HepG2 (cell line): ENCODE measurements around the gene GLIS1. TPM values are rescaled to one million over a fixed set of nuclear protein-coding genes. Genes with fewer than 3 reads are reported as not detected.

Experiments
- ATAC-seq: fragments of 200-7000 bp; cut with Tn5 transposase; 3 replicates; pipeline ENCODE4 v1.9.1; 2020; ENCODE audit warnings: mild to moderate bottlenecking, moderate library complexity
- BruUV-seq: library from RNA; stranded (reverse); fragments of 400-500 nt; replicated peaks from 2 replicates; lab custom pipeline; 2021; lab: Mats Ljungman, UMichigan
- CTCF ChIA-PET: fragments of 300-600 bp; formaldehyde crosslinking; extraction: SDS; loops from one replicate; lab custom pipeline; 2021; ENCODE audit warnings: low total read pairs, inconsistent platforms, low intra/inter-chr PET ratio; lab: Yijun Ruan, JAX
- POLR2A ChIA-PET: fragments of 350-600 bp; sonication (Branson Sonifier 250); formaldehyde crosslinking; loops from one replicate; lab custom pipeline; 2020; ENCODE audit warnings: antibody characterized with exemption, inconsistent platforms; lab: Yijun Ruan, JAX
- DNase-seq: peaks from one replicate; pipeline ENCODE4 v3.0.0-alpha.2; 2015; ENCODE audit warnings: low spot score
- FAIRE-seq: peaks from 3 replicates; lab custom pipeline; 2011; peaks lifted over from hg19 to GRCh38; lab: Jason Lieb, UNC
- H2AFZ ChIP-seq: one replicate; pipeline ENCODE4 v1.6.1; 2011; ENCODE audit warnings: low read length, inconsistent platforms
- H3K27ac ChIP-seq: fragments of 300-600 bp; 3 replicates; pipeline ENCODE4 v1.8.0; 2011; ENCODE audit warnings: mixed run types, mild to moderate bottlenecking, mixed read lengths, low read length, inconsistent platforms; ENCODE audit not compliant: insufficient read depth; ENCODE audit errors: extremely low read length
- H3K27me3 ChIP-seq, 2 experiments: fragments of 200-600 bp in 1 of 2; 2 replicates in 1 of 2; 3 replicates in 1 of 2; pipeline versions ENCODE4 v1.6.0 to v1.8.0; 2011; ENCODE audit warnings: low read length in 2 of 2, mild to moderate bottlenecking in 2 of 2, moderate library complexity in 2 of 2, inconsistent platforms in 1 of 2; ENCODE audit not compliant: insufficient read depth in 2 of 2, control insufficient read depth in 1 of 2
- H3K36me3 ChIP-seq, 2 experiments: fragments of 200-600 bp in 1 of 2; replicated peaks in 1 of 2; 2 replicates in 1 of 2; 3 replicates in 1 of 2; pipeline versions ENCODE4 v1.5.1 to v1.8.0; 2011; ENCODE audit warnings: low read length in 2 of 2, inconsistent platforms in 1 of 2; ENCODE audit not compliant: insufficient read depth in 2 of 2, control insufficient read depth in 1 of 2
- H3K4me1 ChIP-seq: 2 replicates; pipeline ENCODE4 v1.5.1; 2012; ENCODE audit warnings: low read length, inconsistent platforms; ENCODE audit not compliant: insufficient read depth
- H3K4me2 ChIP-seq: 2 replicates; pipeline ENCODE4 v1.6.0; 2011; ENCODE audit warnings: low read depth, low read length, inconsistent platforms
- H3K4me3 ChIP-seq, 3 experiments: fragments of 200-600 bp in 1 of 3; sonication (generic), shearing (Covaris generic) in 1 of 3; replicated peaks in 1 of 3; 2 replicates each; pipeline ENCODE4 v1.5.1; 2011 to 2016; ENCODE audit warnings: low read length in 3 of 3, inconsistent platforms in 2 of 3, low read depth in 2 of 3, mild to moderate bottlenecking in 2 of 3, control low read depth in 1 of 3, mixed read lengths in 1 of 3; ENCODE audit not compliant: insufficient read depth in 1 of 3
- H3K79me2 ChIP-seq: one replicate; pipeline ENCODE4 v1.6.1; 2011; ENCODE audit warnings: low read length, inconsistent platforms; ENCODE audit not compliant: insufficient read depth
- H3K9ac ChIP-seq: 2 replicates; pipeline ENCODE4 v1.6.0; 2011; ENCODE audit warnings: mild to moderate bottlenecking, low read depth, low read length, inconsistent platforms; ENCODE audit not compliant: insufficient read depth
- H3K9me3 ChIP-seq: 2 replicates; pipeline ENCODE4 v1.5.1; 2012; ENCODE audit warnings: mild to moderate bottlenecking, low read length
- H4K20me1 ChIP-seq: 2 replicates; pipeline ENCODE4 v1.6.0; 2011; ENCODE audit warnings: inconsistent platforms, mild to moderate bottlenecking, low read length, moderate library complexity; ENCODE audit not compliant: insufficient read depth
- BRCA1 ChIP-seq: sonication (generic); formaldehyde crosslinking; IDR thresholded peaks from 2 replicates; pipeline ENCODE4 v1.4.0; 2020; ENCODE audit warnings: missing genetic modification reagents
- DNMT1 ChIP-seq: sonication (generic); formaldehyde crosslinking; IDR thresholded peaks from 2 replicates; pipeline ENCODE4 v1.5.1; 2020; ENCODE audit warnings: mild to moderate bottlenecking, missing genetic modification reagents
- FIP1L1 ChIP-seq: fragments of 200-400 bp; formaldehyde crosslinking; IDR thresholded peaks from 2 replicates; pipeline ENCODE4 v1.6.1; 2018; ENCODE audit warnings: low read depth, mild to moderate bottlenecking, low read length, moderate library complexity, borderline replicate concordance; ENCODE audit not compliant: insufficient read depth
- FOXA3 ChIP-seq: IDR thresholded peaks from 2 replicates; pipeline ENCODE4 v1.6.1; 2016; ENCODE audit warnings: missing genetic modification reagents, missing compliant biosample characterization
- GPN1 ChIP-seq: sonication (generic); formaldehyde crosslinking; IDR thresholded peaks from 2 replicates; pipeline ENCODE4 v1.5.1; 2020; ENCODE audit warnings: missing genetic modification reagents, borderline replicate concordance
- GZF1 ChIP-seq: sonication (generic); formaldehyde crosslinking; IDR thresholded peaks from 2 replicates; pipeline ENCODE4 v1.5.1; 2020; ENCODE audit warnings: mild to moderate bottlenecking, missing genetic modification reagents
- HOXA9 ChIP-seq: sonication (generic); formaldehyde crosslinking; IDR thresholded peaks from 2 replicates; pipeline ENCODE4 v1.8.1; 2022; ENCODE audit warnings: missing genetic modification reagents, mild to moderate bottlenecking, moderate library complexity, borderline replicate concordance
- LCORL ChIP-seq, 2 experiments: fragments of 450-650 bp in 1 of 2; sonication (generic) in 1 of 2; formaldehyde crosslinking in 1 of 2; IDR thresholded peaks; 2 replicates each; pipeline versions ENCODE4 v1.5.0 to v1.6.1; 2017 to 2020; ENCODE audit warnings: antibody characterized with exemption in 1 of 2, missing genetic modification reagents in 1 of 2
- STAT5B ChIP-seq: sonication (generic); formaldehyde crosslinking; IDR thresholded peaks from 2 replicates; pipeline ENCODE4 v1.4.0; 2020; ENCODE audit warnings: missing genetic modification reagents
- TARDBP ChIP-seq: sonication (generic); formaldehyde crosslinking; IDR thresholded peaks from 2 replicates; pipeline ENCODE4 v1.8.0; 2022; ENCODE audit warnings: mild to moderate bottlenecking, missing genetic modification reagents
- ZIK1 ChIP-seq: sonication (generic); formaldehyde crosslinking; IDR thresholded peaks from 2 replicates; pipeline ENCODE4 v1.5.0; 2020; ENCODE audit warnings: mild to moderate bottlenecking, low read depth, missing genetic modification reagents, borderline replicate concordance
- ZNF775 ChIP-seq: sonication (generic); formaldehyde crosslinking; IDR thresholded peaks from 2 replicates; pipeline ENCODE4 v1.4.0; 2020; ENCODE audit warnings: missing genetic modification reagents, mild to moderate bottlenecking, moderate library complexity, borderline replicate concordance
- ZNF780A ChIP-seq: sonication (generic); formaldehyde crosslinking; IDR thresholded peaks from 2 replicates; pipeline ENCODE4 v1.8.0; 2022; ENCODE audit warnings: mild to moderate bottlenecking, missing genetic modification reagents, moderate library complexity
- ZNF879 ChIP-seq: sonication (generic); formaldehyde crosslinking; IDR thresholded peaks from 2 replicates; pipeline ENCODE4 v1.8.1; 2023; ENCODE audit warnings: missing genetic modification reagents
- ZSCAN29 ChIP-seq: sonication (generic); formaldehyde crosslinking; conservative IDR thresholded peaks from 2 replicates; pipeline ENCODE4 v1.4.0; 2020; ENCODE audit warnings: mild to moderate bottlenecking, missing genetic modification reagents
- WGBS: methylation state at CpG from one replicate; pipeline ENCODE4 v1.1.6; 2017; ENCODE audit warnings: low lambda C conversion rate; 5-methylcytosine and 5-hydroxymethylcytosine counted together
- in situ Hi-C: cut with HindIII; loops from 2 replicates; pipeline ENCODE4 v1.10.0; 2017; ENCODE audit warnings: low pct_unique_long_range_greater_than_20kb; ENCODE audit not compliant: extremely low pct_ligation_motif_present
- intact Hi-C: fragments of 100-400 bp; cut with micrococcal nuclease; formaldehyde crosslinking; loops from one replicate; pipeline ENCODE4 v1.10.0; 2022; ENCODE audit not compliant: unreplicated experiment
- polyA plus RNA-seq, 8 experiments: library from polyadenylated mRNA; depleted of rRNA in 3 of 8; stranded (reverse) in 7 of 8; unstranded in 1 of 8; fragments of >200 nt; fragmentation: Illumina TruSeq in 4 of 8; extraction: Trizol in 4 of 8; gene quantifications; 2 replicates each; pipeline versions ENCODE4 v1.2.1 to v1.2.3, GENCODE V29; 2011 to 2016; ENCODE audit warnings: low read depth in 4 of 8, missing spikeins in 1 of 8, mixed read lengths in 1 of 8; ENCODE audit not compliant: insufficient read depth in 1 of 8
- total RNA-seq, 5 experiments: library from RNA; depleted of rRNA; stranded (reverse); fragments of >200 nt; fragmentation: Illumina TruSeq; extraction: Trizol; gene quantifications; 2 replicates each; pipeline ENCODE4 v1.2.3, GENCODE V29; 2016; ENCODE audit warnings: low read depth in 1 of 5
- TF ChIP-seq, protein P1 (sequence below): sonication (generic); formaldehyde crosslinking; IDR thresholded peaks from 2 replicates; pipeline ENCODE4 v1.5.0; 2020; ENCODE audit warnings: missing genetic modification reagents
- TF ChIP-seq, protein P2 (sequence below): sonication (generic); formaldehyde crosslinking; IDR thresholded peaks from 2 replicates; pipeline ENCODE4 v1.4.0; 2020; ENCODE audit warnings: missing genetic modification reagents, borderline replicate concordance
- TF ChIP-seq, protein P3 (sequence below): sonication (generic); formaldehyde crosslinking; IDR thresholded peaks from 2 replicates; pipeline ENCODE4 v1.4.0; 2020; ENCODE audit warnings: missing genetic modification reagents

GLIS1 gene
- total and polyA plus RNA-seq, 2 of the 13 experiments (the other 11 are each of a cell fraction or from before 2014, with no cell fraction given) = 0.03 TPM; not detected in 1

DNA sequence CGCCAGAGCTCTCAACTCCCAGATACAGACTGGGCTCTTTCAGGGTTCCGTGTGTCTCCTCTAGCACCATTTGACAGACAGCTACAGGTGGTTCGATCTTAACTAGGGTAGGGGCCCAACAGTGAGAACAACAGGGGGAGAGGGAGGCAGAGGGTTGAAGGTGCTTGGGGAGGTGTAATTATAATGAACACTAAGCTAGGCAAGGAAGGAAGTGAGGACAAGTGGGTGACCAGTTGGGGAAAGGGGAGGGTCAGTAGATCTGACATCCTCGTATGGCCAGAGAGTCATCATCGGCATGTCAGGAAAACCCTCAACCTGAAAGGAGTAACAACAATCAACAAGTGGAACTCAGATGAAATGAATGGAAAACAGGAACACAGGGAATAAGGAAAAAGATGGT is 22.8 kb downstream of the GLIS1 start:
- H3K27me3 ChIP-seq = peaks cover 0 to 27% of the 10 kb centered on the region in 2 experiments; a peak in 3 of 5 replicates
- no peak overlapping the region for H3K9ac ChIP-seq
- FAIRE-seq = no peak
- in situ Hi-C loops (no loop called here), intact Hi-C loops (no loop called here)
- H3K4me2 ChIP-seq = no peak overlapping the region
- H3K9me3 ChIP-seq = no peaks in the 10 kb centered on the region
- H3K27ac ChIP-seq = no peak overlapping the region
- CTCF ChIA-PET = interaction anchor here (3.1 kb wide), 1 partner anchor 38 kb away, joined by 24 read pairs; no protein-coding TSS in a partner anchor
- no peaks in the 10 kb centered on the region for H3K36me3 ChIP-seq
- WGBS = 54% methylated on average over 5 of the region's 5 CpGs
- BruUV-seq = no TSS peak
- H4K20me1 ChIP-seq = no peaks in the 10 kb centered on the region
- peaks cover 5% of the 10 kb centered on the region; the same call in 1 of the 2 replicates for H3K4me1 ChIP-seq
- POLR2A ChIA-PET = no interaction called here
- DNase-seq = no peak
- H2AFZ ChIP-seq = no peak overlapping the region
- H3K79me2 ChIP-seq = no peaks in the 10 kb centered on the region
- H3K4me3 ChIP-seq = no peak overlapping the region
- ATAC-seq = no peak
- TF ChIP-seq ZIK1 (CRISPR knock-in tag) (no peak), ZSCAN29 (CRISPR knock-in tag) (no peak), TARDBP (CRISPR knock-in tag) (no peak), HOXA9 (CRISPR knock-in tag) (no peak), STAT5B (CRISPR knock-in tag) (no peak), ZNF775 (CRISPR knock-in tag) (no peak), DNMT1 (CRISPR knock-in tag) (no peak), BRCA1 (CRISPR knock-in tag) (no peak), ZNF780A (CRISPR knock-in tag) (no peak), ZNF879 (no peak), FIP1L1 (no peak), GZF1 (CRISPR knock-in tag) (no peak), LCORL (IDR thresholded peaks at IDR 0.05) (no peak), LCORL (CRISPR knock-in tag; IDR thresholded peaks at IDR 0.05) (no peak), FOXA3 (CRISPR knock-in tag) (no peak), GPN1 (CRISPR knock-in tag) (no peak)
- TF ChIP-seq, protein P1, sequence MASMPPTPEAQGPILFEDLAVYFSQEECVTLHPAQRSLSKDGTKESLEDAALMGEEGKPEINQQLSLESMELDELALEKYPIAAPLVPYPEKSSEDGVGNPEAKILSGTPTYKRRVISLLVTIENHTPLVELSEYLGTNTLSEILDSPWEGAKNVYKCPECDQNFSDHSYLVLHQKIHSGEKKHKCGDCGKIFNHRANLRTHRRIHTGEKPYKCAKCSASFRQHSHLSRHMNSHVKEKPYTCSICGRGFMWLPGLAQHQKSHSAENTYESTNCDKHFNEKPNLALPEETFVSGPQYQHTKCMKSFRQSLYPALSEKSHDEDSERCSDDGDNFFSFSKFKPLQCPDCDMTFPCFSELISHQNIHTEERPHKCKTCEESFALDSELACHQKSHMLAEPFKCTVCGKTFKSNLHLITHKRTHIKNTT = no peak
- TF ChIP-seq, protein P2, sequence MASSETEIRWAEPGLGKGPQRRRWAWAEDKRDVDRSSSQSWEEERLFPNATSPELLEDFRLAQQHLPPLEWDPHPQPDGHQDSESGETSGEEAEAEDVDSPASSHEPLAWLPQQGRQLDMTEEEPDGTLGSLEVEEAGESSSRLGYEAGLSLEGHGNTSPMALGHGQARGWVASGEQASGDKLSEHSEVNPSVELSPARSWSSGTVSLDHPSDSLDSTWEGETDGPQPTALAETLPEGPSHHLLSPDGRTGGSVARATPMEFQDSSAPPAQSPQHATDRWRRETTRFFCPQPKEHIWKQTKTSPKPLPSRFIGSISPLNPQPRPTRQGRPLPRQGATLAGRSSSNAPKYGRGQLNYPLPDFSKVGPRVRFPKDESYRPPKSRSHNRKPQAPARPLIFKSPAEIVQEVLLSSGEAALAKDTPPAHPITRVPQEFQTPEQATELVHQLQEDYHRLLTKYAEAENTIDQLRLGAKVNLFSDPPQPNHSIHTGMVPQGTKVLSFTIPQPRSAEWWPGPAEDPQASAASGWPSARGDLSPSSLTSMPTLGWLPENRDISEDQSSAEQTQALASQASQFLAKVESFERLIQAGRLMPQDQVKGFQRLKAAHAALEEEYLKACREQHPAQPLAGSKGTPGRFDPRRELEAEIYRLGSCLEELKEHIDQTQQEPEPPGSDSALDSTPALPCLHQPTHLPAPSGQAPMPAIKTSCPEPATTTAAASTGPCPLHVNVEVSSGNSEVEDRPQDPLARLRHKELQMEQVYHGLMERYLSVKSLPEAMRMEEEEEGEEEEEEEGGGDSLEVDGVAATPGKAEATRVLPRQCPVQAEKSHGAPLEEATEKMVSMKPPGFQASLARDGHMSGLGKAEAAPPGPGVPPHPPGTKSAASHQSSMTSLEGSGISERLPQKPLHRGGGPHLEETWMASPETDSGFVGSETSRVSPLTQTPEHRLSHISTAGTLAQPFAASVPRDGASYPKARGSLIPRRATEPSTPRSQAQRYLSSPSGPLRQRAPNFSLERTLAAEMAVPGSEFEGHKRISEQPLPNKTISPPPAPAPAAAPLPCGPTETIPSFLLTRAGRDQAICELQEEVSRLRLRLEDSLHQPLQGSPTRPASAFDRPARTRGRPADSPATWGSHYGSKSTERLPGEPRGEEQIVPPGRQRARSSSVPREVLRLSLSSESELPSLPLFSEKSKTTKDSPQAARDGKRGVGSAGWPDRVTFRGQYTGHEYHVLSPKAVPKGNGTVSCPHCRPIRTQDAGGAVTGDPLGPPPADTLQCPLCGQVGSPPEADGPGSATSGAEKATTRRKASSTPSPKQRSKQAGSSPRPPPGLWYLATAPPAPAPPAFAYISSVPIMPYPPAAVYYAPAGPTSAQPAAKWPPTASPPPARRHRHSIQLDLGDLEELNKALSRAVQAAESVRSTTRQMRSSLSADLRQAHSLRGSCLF (CRISPR knock-in tag) = no peak
- TF ChIP-seq, protein P3, sequence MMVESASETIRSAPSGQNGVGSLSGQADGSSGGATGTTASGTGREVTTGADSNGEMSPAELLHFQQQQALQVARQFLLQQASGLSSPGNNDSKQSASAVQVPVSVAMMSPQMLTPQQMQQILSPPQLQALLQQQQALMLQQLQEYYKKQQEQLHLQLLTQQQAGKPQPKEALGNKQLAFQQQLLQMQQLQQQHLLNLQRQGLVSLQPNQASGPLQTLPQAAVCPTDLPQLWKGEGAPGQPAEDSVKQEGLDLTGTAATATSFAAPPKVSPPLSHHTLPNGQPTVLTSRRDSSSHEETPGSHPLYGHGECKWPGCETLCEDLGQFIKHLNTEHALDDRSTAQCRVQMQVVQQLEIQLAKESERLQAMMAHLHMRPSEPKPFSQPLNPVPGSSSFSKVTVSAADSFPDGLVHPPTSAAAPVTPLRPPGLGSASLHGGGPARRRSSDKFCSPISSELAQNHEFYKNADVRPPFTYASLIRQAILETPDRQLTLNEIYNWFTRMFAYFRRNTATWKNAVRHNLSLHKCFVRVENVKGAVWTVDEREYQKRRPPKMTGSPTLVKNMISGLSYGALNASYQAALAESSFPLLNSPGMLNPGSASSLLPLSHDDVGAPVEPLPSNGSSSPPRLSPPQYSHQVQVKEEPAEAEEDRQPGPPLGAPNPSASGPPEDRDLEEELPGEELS = no peak
